Astrocyte of the cerebellum (primary cell): ENCODE measurements around the gene CXCR6.

Experiments used
- DNase-seq: peaks from one replicate; pipeline ENCODE4 v3.0.0-alpha.2; 2011; ENCODE audit warnings: low read depth
- H3K4me3 ChIP-seq: 2 replicates; pipeline ENCODE4 v1.5.1; 2011; ENCODE audit warnings: mild to moderate bottlenecking, low read depth, low read length, moderate library complexity
- in situ Hi-C: cut with HindIII; loops from 2 replicates; pipeline ENCODE4 v1.10.0; 2017; ENCODE audit warnings: low sequenced_read_pairs
- TF ChIP-seq, protein P1 (sequence below): IDR thresholded peaks from 2 replicates; pipeline ENCODE4 v1.5.1; 2012; ENCODE audit warnings: low read length, low read depth, moderate library complexity, mild to moderate bottlenecking; ENCODE audit errors: missing control alignments

Gene CXCR6

DNA sequence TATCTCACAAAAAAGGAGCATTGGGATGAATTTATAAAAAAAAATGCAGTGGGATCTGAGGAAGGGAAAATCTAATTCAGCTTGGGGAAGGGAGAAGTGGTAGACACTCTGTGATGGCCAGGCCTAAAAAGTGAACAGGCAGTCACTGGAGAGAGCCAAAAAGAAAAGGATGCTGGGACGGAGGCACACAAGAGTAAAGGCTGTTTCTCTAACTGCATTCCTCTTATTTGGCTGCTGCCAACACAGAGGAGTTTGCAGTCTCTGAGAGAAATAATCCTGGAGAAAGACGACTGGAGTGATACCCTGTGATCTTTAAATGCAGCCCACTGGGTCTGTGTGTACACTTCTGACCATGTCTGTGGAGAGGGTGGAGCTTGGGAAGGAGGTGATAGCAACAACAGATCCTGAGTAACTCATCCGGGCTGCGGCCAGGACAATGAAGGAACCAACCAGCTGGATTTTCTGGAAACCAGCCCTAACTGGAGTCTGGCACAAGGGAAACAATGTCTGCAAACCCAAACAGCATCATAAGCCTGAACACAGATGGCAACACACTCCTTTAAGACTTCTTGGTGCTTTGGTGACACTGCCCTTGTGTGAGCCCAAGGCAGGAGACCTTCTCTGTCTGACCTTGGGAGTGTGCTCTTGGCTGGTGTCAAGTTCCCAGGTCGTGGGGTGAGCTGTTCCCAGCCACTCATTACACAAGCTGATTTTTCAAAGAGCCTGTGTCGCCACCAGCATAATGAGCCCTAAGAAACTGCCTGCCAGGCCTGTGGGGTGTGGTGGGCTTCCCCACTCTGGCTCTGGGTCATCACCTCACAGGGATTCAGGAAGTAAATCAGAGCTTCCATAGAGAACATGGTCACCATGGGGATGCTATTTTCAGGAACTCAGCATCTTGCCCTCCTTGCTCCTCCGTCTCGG, 44.4 kb downstream of the CXCR6 start:
- TF ChIP-seq, protein P1, sequence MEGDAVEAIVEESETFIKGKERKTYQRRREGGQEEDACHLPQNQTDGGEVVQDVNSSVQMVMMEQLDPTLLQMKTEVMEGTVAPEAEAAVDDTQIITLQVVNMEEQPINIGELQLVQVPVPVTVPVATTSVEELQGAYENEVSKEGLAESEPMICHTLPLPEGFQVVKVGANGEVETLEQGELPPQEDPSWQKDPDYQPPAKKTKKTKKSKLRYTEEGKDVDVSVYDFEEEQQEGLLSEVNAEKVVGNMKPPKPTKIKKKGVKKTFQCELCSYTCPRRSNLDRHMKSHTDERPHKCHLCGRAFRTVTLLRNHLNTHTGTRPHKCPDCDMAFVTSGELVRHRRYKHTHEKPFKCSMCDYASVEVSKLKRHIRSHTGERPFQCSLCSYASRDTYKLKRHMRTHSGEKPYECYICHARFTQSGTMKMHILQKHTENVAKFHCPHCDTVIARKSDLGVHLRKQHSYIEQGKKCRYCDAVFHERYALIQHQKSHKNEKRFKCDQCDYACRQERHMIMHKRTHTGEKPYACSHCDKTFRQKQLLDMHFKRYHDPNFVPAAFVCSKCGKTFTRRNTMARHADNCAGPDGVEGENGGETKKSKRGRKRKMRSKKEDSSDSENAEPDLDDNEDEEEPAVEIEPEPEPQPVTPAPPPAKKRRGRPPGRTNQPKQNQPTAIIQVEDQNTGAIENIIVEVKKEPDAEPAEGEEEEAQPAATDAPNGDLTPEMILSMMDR: no peak
- DNase-seq: no peak
- in situ Hi-C loops: no loop called here
- no peak overlapping the region for H3K4me3 ChIP-seq

DNA sequence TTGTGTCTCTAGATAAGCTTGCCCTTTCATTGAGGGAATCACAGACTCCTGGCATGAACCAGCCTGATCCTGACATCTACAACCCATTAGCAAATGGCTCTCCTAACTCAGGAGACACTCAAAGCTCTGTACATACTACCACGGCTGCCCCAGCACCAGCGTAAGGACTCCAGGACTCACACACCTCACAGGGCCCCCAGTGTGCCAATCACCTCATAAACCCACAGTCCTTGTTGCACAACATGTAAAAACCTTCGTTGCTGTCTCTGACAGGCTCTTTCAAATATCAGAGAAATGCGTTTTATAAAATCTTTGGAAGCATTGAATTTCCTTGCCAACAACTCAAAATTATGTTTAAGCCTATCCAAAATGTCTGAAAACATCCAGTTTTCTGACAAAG, 45.1 kb downstream of the CXCR6 start:
- no peak overlapping the region for H3K4me3 ChIP-seq
- in situ Hi-C loops: no loop called here
- TF ChIP-seq, protein P1: no peak
- no peak for DNase-seq

DNA sequence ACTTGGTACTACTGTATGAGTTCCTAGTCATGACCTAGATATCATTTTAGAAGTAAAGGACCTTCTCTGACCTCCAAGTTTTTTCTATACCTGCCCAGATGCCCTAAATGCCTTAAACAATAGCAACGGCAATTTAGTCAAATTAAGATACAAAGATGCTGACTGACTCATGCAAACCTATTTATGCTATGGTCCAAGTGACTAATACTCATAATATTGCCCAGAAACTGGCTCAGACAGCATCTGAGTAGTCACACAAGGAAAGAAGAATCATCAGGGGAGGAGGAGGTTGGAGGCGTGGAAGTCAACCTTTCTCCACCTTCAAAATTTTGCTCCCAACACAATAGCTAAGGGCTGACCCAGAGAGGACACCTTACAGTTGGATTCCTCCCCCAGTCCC, 45.5 kb downstream of the CXCR6 start:
- no peak overlapping the region for H3K4me3 ChIP-seq
- in situ Hi-C loops: no loop called here
- no peak for DNase-seq
- TF ChIP-seq, protein P1: no peak

DNA sequence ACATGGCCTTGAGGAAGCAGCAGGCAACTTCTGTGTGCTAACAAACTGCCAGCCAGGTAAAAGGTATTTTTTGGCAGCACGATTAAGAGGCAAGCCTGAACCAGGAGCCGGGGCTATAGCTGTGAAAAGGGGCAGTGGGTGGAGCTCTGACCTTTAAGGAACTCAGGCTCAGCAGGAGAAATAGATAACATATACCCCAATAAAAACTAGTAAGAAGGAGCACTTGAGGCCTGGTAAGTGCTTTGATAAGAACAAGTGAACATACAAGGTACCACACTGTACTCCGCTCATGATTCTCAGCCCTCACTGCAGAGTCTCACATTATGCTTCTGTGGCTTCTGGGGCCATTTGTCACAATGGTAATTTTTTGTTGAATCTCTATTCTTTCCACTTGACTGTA, 46.9 kb downstream of the CXCR6 start:
- H3K4me3 ChIP-seq: no peak overlapping the region
- TF ChIP-seq, protein P1: no peak
- DNase-seq: no peak
- in situ Hi-C loops: no loop called here

DNA sequence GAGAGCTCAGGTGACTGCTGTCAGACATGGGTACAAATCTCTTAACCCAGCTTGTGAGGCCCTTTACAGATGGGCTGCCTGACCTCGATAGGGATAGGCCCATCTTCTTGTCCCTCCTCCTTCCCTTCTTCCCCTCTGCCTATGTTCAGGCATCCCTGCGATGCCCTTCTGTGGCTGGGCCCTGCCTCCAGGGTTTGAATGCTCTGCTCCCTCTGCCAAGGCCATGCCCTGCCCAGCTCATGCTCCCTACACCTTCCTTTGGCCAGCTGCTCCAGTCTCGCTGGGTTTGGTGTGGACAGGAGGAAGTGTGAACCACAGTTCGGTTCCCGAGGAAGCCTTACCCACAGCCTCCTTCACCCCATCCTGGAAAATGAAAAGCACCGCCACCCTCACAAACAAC, 48.1 kb downstream of the CXCR6 start:
- in situ Hi-C loops: no loop called here
- no peak for DNase-seq
- TF ChIP-seq, protein P1: no peak
- no peak overlapping the region for H3K4me3 ChIP-seq

DNA sequence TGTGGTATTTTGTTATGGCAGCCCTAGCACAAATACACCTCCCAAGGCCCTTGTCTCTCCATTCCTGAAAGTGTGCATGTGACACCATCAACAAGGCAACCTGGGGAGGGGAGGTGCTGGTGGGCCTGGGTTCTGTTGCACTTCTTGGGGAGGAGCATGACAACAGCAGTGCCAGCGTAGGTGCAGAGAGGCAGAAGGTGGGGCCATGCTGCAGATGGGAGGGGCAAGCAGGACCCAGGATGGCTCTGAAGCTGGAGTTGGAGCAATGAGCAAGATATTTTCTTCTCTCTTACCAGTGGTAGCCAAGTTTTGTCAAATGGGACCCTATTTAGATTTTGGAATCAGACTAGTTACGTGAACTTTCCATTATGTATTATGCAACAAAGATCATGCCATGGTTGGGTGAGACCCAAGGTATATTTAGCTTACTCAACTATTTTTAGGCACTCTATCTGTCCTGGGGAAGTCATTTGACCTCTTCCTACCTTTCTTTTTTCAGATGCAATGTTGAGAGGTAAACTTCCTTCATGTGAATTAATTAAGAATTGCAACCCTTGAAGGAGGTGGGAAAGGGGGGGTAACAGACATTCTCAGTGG, 49.0 kb downstream of the CXCR6 start:
- TF ChIP-seq, protein P1: no peak
- in situ Hi-C loops: no loop called here
- no peak for DNase-seq
- no peak overlapping the region for H3K4me3 ChIP-seq
